Endometrial microvascular endothelial cells (primary cell): ENCODE measurements around the gene KCNJ3. TPM values are rescaled to one million over a fixed set of nuclear protein-coding genes. Genes with fewer than 3 reads are reported as not detected.

Experiments
- in situ Hi-C: cut with HindIII; loops from 2 replicates; pipeline ENCODE4 v1.10.0; 2017; ENCODE audit warnings: low sequenced_read_pairs, low pct_unique_long_range_greater_than_20kb; ENCODE audit errors: inconsistent ontology term
- total RNA-seq: library from RNA; depleted of rRNA; stranded (reverse); fragments of >200 nt; gene quantifications from one replicate; pipeline ENCODE4 v1.2.3, GENCODE V29; 2015; ENCODE audit errors: inconsistent ontology term

KCNJ3 gene
- total RNA-seq, 1 donor from 2014 or later = not detected

DNA sequence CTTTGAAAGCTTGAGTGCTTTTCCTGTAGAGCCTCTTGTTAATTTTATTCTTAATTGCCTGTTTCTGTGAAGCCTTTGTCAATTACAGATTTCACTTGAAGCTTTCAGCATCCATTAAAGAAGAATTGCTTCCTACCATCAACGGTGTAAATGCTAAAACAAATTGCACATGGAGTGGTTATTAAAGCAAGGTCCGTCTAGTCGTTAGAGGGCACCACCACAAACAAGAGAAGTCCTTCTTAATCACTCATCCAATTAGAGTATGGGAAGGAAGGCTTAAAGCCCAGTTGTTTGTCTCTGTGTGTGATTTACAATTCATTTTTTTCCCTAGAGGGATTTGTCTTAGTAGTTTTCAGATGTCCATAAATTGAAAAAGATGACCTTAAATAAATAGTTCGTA, 1.6 kb downstream of the KCNJ3 start:
- in situ Hi-C loops = no loop called here

DNA sequence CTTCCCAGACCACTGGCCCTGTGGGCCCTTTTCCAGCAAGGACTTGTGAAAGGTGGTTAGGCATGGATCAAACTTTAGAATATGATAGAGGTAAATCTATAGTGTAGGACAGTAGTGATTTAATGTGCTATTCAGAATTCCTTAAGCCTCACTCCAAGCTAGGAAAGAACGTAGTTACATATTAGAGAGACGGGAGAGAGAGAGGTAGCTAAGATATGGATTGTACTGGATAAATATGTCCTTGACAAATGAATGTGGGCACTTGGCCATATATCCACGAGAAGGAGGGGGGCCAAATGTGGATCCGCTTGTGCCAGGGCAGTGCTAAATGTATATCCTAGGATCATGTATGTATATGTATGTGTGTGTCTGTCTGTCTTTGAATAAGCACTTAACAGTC, 6.5 kb downstream of the KCNJ3 start:
- in situ Hi-C loops = no loop called here

DNA sequence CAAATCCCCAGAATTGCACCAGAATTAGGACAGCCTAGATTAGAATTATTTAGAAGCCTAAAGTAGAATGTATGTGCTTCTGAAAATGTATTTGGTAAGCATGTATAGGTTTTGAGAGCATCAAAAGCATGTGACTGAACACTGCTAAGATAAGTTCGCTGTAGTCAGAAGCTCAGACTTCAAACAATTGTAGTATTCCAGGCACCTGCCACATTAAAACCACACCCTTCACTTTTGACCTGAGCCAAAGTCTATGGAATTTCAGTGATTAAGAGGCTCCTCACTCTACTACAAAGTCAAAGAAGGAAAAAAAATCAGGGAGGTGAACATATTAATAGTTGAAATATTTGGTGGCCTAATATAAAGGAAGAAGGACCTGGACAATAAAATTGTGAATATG, 8.2 kb downstream of the KCNJ3 start:
- in situ Hi-C loops = no loop called here

DNA sequence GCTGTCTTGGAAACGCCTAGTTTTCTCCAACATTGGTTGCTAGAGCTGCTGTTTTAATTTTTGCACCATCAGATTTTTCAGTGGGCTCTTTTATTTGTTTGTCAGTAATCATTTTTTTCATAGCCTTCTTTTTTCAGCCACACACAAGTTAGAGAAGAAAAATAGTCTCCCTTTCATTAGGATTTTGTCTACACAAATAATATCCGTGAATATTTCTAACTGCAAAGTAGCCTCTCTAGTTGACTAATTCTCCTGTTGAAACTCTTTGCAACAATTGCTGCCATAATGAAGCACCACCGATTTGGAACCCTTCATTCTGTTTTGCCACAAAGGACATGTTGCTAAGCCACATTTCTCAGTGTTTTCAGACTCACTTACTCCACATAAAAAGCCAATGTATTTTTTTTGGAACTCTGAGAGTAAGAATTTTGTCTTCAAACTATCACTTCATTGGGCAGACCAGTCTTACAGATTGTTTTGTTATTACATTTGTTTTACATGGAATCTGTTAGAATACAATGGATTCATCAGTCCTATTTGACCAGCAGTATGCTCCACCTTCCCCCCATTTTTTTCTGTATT, 9.6 kb downstream of the KCNJ3 start:
- in situ Hi-C loops = no loop called here

GRCh38 chr2:154709215-154709614, 10.7 kb downstream of the KCNJ3 start:
- in situ Hi-C loops = no loop called here

GRCh38 chr2:154710078-154710477, 11.6 kb downstream of the KCNJ3 start:
- in situ Hi-C loops = no loop called here

DNA sequence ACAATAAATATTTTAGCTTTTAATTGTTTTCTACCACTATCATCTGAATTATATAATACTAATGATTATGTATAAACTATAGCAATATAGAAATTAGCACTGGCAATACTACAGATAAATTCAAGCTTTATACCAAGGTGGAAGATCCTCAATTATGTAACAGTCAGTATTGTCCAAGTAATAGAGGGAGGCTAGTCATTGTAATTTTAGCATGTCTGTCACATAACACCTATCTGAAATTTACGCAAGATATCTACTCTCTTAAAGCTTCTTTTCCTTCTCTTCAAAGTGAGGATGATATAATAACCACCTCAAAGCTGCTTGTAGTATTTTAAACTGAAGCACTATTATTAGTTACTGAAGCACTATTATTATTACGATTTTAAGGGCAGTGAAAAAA, 12.2 kb downstream of the KCNJ3 start:
- in situ Hi-C loops = no loop called here

DNA sequence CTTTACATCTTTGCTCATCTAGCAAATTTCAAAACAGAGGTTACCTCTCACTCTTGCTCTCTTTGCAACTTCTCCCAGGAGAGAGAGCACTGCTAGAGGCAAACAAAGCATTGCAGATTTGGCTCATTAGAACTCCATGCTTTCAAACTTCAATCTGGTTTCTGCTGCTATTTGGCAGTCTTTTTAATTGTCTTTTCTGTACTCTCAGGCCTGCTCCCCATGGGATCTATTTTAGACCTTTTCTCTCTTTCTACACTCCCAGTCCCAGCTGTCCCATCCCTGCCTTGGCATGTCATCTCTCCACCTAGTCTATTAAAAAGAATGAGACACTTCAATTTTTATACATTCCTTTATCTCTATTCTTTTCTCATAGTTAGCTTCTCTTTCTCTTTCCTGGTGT, 15.2 kb downstream of the KCNJ3 start:
- in situ Hi-C loops = no loop called here

GRCh38 chr2:154720651-154721050, 22.2 kb downstream of the KCNJ3 start:
- in situ Hi-C loops = no loop called here

DNA sequence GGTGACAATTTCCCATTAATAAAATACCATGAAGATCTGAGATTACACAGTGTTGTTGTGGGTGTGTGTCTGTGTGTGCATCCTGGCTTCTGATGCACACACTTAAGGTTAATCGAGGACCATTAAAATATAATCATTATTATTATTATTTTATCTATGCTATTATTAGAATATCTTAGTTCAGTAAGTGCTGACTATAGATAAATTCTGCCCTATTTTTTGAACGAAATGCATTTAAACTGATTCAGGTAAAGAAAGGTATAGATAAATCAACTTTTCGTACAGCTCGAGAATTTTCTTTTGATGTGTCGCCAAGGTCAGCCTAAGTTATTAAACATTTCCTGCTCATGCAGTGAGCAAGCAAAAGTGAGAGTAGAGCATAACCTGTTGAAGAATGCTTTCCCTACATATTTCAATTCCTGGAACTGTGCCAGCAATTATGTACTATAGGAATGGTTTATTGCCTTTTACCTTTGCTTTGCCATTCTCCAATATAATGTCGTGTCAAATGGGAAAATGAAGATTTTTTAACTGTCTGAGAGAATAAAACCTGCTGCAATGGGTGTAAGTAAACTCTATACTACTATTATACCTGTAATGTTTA, 25.8 kb downstream of the KCNJ3 start:
- in situ Hi-C loops = no loop called here

GRCh38 chr2:154740361-154740760, 41.9 kb downstream of the KCNJ3 start:
- in situ Hi-C loops = no loop called here

GRCh38 chr2:154758871-154759270, 60.4 kb downstream of the KCNJ3 start:
- in situ Hi-C loops = no loop called here

GRCh38 chr2:154762638-154763037, 64.1 kb downstream of the KCNJ3 start:
- in situ Hi-C loops = no loop called here

DNA sequence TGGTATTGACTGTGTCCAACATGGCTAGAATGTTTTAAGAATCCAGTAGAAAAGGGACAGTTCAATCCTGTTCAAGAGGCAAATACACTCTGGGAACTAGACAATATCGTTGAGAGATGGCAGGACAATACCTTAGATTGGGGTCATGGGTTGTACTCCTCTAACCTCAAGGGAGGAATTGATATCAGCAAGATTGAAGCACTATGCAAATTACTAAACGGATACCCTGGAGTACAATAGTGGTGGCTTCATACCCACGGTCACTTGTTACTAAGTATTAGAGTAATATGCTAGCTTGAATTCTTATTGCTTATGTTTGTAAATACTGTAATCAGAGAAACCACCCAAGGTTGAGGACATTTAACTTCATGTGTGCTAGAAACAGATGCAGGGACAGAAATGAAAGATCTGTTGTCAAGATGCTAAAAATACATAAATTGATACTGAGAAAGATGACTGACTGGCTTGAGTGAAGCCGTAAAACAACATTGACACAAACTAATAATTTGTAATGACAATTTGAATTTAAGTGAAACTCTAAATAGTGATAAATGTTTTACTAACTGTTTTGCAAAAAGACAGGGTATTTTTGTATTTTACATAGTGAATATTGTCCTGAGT, 73.3 kb downstream of the KCNJ3 start:
- in situ Hi-C loops = no loop called here

GRCh38 chr2:154776825-154777224, 78.3 kb downstream of the KCNJ3 start:
- in situ Hi-C loops = no loop called here

DNA sequence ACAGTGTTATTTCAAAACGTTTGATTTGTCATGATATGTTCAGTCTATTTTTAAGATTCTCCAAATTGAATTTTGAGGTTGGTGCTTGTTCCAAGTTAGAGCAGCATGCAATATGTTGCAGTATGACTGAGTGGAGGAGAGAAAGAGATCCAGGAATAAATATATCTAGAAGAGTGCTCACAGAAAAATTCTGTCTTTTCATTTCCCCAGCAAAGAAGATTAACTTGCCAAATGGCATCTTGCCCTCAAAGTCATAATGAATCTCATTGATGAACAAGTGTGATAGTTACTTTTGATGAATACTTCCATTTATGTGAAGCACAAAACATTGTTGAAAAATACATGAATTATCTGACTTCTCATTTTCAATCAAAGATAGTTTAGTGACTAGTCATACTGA, 95.9 kb downstream of the KCNJ3 start:
- in situ Hi-C loops = no loop called here

- in situ Hi-C loops = no loop called here
Observed at GRCh38 chr2:154795651-154796050, 97.2 kb downstream of the KCNJ3 start.

GRCh38 chr2:154804451-154804850, 106.0 kb downstream of the KCNJ3 start:
- in situ Hi-C loops = no loop called here

- in situ Hi-C loops = no loop called here
Observed at GRCh38 chr2:154813636-154814035, 115.1 kb downstream of the KCNJ3 start.

DNA sequence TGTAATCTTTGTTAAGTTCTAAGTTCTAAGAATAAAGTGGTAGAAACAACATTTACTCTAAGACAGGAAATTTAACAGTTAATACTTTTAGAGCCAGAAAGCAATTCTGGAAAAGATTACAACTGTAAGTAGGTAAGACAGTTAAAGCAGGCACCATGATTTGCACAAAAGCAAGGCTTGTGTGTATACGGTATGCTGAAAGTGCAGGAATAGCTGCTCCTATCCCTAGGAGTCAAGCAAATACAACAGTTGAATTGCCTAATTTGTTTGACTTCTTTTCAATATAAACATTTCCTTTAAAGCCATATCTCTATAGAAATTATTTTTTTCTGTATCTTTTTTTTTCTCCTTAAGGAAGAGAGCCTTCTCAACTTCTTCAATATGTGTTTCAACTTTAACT, 116.4 kb downstream of the KCNJ3 start:
- in situ Hi-C loops = no loop called here

- in situ Hi-C loops = no loop called here
Observed at GRCh38 chr2:154825358-154825757, 126.9 kb downstream of the KCNJ3 start.
